ENCODE data around the gene AK8.

AK8 gene

GRCh38 chr9:132769906-132770769 is 107.9 kb downstream of the AK8 start:
- DNase-seq: no peak

GRCh38 chr9:132768932-132769905 is 108.9 kb downstream of the AK8 start:
- DNase-seq: no peak

GRCh38 chr9:132763574-132763973 is 114.5 kb downstream of the AK8 start:
- DNase-seq: no peak

- DNase-seq: no peak
Observed at GRCh38 chr9:132762896-132763295, 115.2 kb downstream of the AK8 start.

- DNase-seq: no peak
Observed at GRCh38 chr9:132761602-132762001, 116.5 kb downstream of the AK8 start.

- no peak for DNase-seq
Observed at GRCh38 chr9:132760057-132760456, 118.0 kb downstream of the AK8 start.

- DNase-seq: no peak
Observed at GRCh38 chr9:132757016-132757415, 121.1 kb downstream of the AK8 start.

- no peak for DNase-seq
Observed at GRCh38 chr9:132756214-132756845, 121.8 kb downstream of the AK8 start.

GRCh38 chr9:132755096-132755495 is 123.0 kb downstream of the AK8 start:
- DNase-seq: no peak

GRCh38 chr9:132754236-132754635 is 123.8 kb downstream of the AK8 start:
- DNase-seq: no peak

- no peak for DNase-seq
Observed at GRCh38 chr9:132753593-132753880, 124.5 kb downstream of the AK8 start.

- no peak for DNase-seq
Observed at GRCh38 chr9:132752877-132753592, 125.0 kb downstream of the AK8 start.

- DNase-seq: no peak
Observed at GRCh38 chr9:132750668-132751067, 127.4 kb downstream of the AK8 start.

- DNase-seq: no peak
Observed at GRCh38 chr9:132749306-132749705, 128.8 kb downstream of the AK8 start.

GRCh38 chr9:132748450-132748849 is 129.6 kb downstream of the AK8 start:
- DNase-seq: no peak

GRCh38 chr9:132745756-132746709 is 132.1 kb downstream of the AK8 start:
- no peak for DNase-seq

GRCh38 chr9:132744881-132745755 is 133.0 kb downstream of the AK8 start:
- no peak for DNase-seq

- no peak for DNase-seq
Observed at GRCh38 chr9:132743931-132744479, 134.1 kb downstream of the AK8 start.

GRCh38 chr9:132742821-132743311 is 135.2 kb downstream of the AK8 start:
- DNase-seq: no peak
